ENCODE data around the gene SPATS2L.

DNA sequence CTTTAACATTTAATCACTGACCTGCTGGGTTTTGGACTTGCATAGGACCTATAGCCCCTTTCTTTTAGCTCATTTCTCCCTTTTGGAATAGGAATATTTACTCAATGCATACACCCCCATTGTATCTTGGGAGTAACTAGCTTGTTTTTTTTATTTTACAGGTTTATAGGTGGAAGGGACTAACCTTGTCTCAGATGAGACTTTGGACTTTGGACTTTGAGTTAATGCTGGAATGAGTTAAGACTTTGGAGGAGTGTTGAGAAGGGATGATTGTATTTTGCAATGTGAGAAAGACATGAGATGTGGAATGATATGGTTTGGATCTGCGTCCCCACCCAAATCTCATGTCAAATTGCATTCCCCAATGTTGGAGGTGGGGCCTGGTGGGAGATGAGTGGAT lies 43.2 kb upstream of the SPATS2L start:
- no peak for TF ChIP-seq POLR2A (IDR thresholded peaks at IDR 0.05; ENCODE audit: low read depth, low read length)
- no peak for TF ChIP-seq TAF1 (IDR thresholded peaks at IDR 0.05; ENCODE audit: low read depth, low read length)
- TF ChIP-seq POLR2AphosphoS5 (IDR thresholded peaks at IDR 0.05; ENCODE audit: low read depth, low read length): no peak
- TF ChIP-seq SPI1 (IDR thresholded peaks at IDR 0.05; ENCODE audit: low read depth, low read length): no peak
- TF ChIP-seq POU2F2 (IDR thresholded peaks at IDR 0.05; ENCODE audit: low read depth, low read length): no peak

Data from GM12891 (cell line).